ENCODE data around the gene FUBP1.
"Not testable (repeated sequence)": the region's sequence is repeated elsewhere in the genome, so short reads cannot be mapped to it uniquely, and the experiment has no call there.

The FUBP1 gene

DNA sequence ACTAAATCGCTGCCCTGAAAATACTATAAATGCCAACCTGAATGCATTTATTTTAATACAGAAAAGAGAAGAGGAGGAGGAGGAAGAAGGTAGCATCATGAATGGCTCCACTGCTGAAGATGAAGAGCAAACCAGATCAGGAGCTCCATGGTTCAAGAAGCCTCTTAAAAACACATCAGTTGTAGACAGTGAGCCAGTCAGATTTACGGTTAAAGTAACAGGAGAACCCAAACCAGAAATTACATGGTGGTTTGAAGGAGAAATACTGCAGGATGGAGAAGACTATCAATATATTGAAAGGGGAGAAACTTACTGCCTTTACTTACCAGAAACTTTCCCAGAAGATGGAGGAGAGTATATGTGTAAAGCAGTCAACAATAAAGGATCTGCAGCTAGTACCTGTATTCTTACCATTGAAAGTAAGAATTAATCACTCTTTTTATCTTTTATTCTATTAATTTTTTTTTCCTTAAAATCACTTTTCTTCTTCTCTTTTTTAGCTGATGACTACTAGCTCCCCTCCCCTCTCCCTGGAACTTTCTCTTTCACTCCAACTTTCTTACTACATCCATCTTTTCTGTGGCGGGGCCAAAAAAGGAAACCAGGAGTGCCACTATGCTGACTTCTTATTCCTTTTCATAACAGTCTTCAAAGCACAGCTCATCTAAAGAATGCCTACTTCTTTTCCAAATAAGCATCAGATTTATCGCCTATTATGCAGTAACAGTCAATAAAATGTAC is 36.3 kb downstream of the FUBP1 start:
- no peak for DNase-seq

DNA sequence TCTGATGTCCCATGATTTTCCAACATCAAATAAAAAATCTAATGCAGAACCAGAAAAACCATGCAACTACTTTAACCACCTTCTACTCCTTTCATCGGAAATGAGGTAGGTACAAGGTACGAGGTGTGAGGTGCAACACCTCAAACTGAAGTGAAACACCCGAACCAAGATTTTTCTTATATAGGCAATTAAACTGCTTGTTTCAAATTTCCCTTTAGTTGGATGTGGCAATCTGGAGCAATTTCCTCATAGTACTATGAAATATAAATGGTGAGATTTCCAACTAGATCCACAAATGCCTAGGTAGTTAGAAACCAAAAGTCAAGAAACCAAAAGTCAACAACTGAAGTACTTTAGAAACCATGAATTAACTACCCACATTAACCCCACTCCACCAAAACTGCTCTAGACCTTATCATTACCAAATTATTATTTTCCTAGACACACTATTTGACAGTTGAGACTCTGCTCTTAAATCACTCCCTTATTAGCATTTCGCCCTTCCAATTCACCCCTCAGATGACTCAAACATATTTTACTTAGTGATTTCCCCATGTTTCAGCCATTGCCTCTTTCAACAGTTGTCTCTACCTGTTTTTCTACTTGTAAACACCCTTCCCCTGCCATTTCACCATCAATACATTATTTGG is 37.8 kb downstream of the FUBP1 start:
- no peak for DNase-seq

- no peak for DNase-seq
Observed at GRCh38 chr1:77938651-77939050, 40.2 kb downstream of the FUBP1 start.

DNA sequence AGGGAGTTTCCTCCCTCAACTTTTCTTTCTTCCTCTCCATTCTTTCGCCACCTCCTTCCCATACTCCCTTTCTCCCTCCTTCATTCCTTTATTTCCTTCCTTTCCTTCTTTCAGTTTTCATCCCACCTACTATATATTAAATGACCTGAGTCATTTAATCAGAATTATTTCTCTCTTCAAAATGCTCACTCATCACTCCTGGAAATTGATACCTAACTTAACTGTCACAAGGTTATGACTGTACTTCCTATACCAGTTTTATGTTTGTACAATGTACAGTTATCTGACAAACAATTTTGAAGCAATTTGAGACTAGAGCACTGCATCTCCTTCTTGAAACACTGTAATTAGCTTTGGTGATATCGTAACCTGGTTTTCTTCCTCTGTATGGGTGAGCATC is 49.1 kb downstream of the FUBP1 start:
- DNase-seq = no peak

DNA sequence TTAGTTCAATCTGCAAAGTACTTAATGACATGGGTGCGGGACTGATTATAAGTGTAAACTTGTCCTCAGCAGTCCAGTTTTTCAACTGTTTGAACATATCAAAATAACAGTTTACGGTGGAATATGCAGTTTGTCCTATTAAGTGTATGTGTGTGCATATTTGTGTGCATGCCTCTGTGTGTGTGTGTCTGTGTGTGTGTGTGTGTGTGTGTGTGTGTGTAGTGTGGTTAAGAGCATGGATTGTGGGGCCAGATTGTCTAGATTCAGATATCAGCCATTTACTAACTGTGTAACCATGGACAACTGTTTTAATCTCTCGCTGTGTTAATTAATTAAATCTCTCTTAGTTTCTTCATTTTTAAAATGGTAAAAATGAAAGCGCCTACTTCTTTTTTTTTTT is 51.5 kb downstream of the FUBP1 start:
- DNase-seq = no peak

DNA sequence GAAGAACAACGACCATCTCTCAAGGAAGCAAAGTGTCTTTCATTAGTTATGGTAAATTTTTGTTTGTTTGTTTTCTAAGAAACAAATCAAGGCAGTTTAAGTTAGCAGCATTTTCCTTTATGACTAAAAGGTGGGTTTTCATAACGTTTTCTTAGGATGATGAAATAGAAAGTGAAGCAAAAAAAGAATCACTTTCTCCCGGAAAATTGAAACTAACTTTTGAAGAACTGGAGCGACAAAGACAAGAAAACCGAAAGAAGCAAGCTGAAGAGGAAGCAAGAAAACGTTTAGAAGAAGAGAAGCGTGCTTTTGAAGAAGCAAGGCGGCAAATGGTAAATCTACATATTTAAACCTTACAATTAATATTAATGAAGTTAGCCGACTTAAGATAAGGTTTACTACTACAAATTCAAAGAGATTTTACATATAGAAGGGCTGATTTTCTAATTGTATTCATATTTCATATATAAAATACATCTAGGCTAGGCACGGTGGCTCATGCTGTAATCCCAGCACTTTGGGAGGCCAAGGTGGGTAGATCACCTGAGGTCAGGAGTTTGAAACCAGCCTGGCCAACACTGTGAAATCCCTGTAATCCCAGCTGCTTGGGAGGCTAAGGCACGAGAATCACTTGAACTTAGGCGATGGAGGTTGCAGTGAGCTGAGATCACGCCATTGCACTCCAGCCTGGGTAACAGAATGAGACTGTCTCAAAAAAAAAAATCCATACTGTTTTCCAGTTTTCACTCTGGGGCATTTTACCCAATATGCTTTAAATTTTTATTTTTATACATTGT is 52.1 kb downstream of the FUBP1 start:
- DNase-seq = no peak

GRCh38 chr1:77925956-77926355 is 52.9 kb downstream of the FUBP1 start:
- no peak for DNase-seq

DNA sequence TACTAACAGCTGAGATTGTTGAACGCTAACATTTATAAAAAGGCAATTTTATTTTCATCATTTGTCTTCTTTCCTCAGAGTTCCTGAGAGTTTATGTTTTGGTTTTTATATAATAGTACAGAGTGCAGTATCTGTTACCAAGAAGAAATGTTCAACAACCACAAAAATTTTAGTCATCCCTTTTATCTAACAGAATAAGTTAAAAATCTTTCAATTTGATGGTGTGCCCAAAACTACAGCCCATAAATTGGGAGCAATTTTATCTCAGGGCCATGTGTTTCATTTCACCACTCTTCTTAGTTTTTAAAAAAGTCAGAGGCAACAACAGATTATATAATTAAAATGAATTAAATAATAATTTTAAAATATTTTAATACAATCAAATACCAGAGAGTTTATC is 53.4 kb downstream of the FUBP1 start:
- no peak for DNase-seq

DNA sequence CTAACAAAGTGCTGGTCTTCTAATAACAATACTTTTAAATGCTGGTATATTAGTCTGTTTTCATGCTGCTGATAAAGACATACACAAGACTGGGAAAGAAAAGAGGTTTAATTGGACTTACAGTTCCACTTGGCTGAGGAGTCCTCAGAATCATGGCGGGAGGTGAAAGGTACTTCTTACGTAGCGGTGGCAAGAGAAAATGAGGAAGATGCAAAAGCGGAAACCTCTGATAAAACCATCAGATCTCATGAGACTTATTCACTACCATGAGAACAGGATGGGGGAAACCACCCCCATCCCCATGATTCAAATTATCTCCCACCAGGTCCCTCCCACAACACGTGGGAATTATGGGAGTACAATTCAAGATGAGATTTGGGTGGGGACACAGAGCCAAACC is 60.0 kb downstream of the FUBP1 start:
- DNase-seq = not testable (repeated sequence)

- no peak for DNase-seq
Observed at GRCh38 chr1:77910116-77910515, 68.8 kb downstream of the FUBP1 start.

DNA sequence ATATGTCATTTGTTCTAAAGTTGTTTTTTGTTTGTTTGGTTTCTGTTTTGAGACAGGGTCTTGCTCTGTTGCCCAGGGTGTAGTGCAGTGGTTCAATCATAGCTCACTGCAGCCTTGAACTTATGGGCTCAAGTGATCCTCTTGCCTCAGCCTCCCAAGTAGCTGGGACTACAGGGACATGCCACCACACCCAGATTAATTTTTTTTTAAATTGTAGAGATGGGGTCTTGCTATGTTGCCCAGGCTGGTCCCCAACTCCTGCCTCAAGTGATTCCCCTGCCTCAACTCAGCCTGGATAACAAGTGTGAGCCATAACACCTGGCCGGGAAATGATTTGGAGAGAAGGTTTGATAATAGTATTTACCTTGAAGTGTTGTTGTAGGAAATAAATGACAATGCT is 72.2 kb downstream of the FUBP1 start:
- DNase-seq = no peak

DNA sequence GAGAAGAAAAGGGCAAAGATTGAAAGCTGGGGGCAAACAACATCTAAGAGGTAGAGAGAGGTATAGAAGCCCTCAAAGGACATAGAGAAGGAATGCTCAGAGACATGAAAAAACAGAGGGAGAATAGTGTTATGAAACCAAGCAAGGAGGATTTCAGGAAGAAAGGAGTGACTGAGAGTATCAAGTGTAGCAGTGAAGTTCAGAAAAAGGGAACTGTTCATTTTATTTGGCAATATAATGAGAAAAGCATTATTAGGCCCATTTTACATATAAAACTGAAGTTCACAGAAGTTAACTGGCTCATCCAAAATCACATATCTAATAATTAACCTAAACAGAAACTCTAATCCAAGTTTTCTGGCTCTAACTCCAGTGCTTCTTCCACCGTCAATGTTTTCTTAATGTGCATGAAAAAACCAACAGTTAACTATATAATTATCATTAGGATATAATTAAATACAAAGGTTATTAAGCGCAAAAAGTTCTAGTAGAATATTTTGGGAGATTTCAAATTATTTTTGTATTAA is 72.8 kb downstream of the FUBP1 start:
- no peak for DNase-seq

GRCh38 chr1:77905603-77906002 is 73.3 kb downstream of the FUBP1 start:
- no peak for DNase-seq

GRCh38 chr1:77900687-77901293 is 78.1 kb downstream of the FUBP1 start:
- DNase-seq = no peak

DNA sequence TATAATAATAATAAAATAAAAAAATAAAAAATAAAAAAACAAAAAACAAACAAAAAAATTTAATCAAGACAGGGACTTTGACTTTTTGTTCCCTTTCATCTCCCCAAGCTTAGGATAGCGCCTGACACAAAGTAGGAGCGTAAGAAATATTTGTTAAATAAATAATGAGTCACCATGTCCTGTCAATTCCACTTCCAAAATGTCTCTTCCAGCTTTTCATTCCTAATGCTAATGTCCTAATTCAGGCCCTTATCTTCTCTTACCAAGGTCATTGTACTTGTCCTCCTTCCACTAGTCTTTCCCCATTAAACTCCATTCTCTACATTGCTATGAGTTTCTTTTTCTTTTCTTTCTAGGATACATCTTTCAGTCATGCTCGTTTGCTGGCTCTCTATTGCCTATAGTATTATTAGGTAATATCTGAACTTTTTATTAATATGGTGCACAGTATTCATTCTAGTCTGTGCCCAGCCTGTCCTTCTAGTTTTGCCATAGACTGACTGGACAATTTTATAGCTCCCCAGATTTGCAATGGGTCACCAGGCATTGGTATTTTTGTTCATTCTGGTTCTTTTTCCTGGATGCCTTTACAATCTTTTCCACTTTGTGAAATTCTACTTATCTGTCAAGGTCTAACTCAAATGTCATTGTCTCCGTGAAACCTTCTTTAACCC is 79.1 kb downstream of the FUBP1 start:
- DNase-seq = no peak

Data from stimulated activated CD4-positive, alpha-beta T cell treated with anti-CD3 and anti-CD28 coated beads, Interleukin-4, amount 100 ng/mL, for 1 hour (primary cell).